C4-2B (cell line): Measurements from ENCODE around the gene PTPRN2.
"Not testable (repeated sequence)": the region's sequence is repeated elsewhere in the genome, so short reads cannot be mapped to it uniquely, and the experiment has no call there.

Experiments used
- CTCF ChIP-seq: fragments of 450-650 bp; conservative IDR thresholded peaks from 2 replicates; pipeline ENCODE4 v1.5.1; 2017; ENCODE audit warnings: mild to moderate bottlenecking
- ZFX ChIP-seq: fragments of 450-650 bp; IDR thresholded peaks from 2 replicates; pipeline ENCODE4 v1.6.1; 2017

GRCh38 chr7:158534134-158534515 is 53.5 kb downstream of the PTPRN2 start:
- TF ChIP-seq CTCF, ZFX: not testable (repeated sequence)
